Activated T-helper 1 cell treated with Interleukin-2 at 50 U/mL for 16 hours (primary cell): ENCODE measurements around the gene MOK.
"Not testable (repeated sequence)": the region's sequence is repeated elsewhere in the genome, so short reads cannot be mapped to it uniquely, and the experiment has no call there.

Source experiments
- DNase-seq: peaks from one replicate; pipeline ENCODE4 v3.0.0-alpha.2; 2020; ENCODE audit warnings: low read depth

Gene MOK

DNA sequence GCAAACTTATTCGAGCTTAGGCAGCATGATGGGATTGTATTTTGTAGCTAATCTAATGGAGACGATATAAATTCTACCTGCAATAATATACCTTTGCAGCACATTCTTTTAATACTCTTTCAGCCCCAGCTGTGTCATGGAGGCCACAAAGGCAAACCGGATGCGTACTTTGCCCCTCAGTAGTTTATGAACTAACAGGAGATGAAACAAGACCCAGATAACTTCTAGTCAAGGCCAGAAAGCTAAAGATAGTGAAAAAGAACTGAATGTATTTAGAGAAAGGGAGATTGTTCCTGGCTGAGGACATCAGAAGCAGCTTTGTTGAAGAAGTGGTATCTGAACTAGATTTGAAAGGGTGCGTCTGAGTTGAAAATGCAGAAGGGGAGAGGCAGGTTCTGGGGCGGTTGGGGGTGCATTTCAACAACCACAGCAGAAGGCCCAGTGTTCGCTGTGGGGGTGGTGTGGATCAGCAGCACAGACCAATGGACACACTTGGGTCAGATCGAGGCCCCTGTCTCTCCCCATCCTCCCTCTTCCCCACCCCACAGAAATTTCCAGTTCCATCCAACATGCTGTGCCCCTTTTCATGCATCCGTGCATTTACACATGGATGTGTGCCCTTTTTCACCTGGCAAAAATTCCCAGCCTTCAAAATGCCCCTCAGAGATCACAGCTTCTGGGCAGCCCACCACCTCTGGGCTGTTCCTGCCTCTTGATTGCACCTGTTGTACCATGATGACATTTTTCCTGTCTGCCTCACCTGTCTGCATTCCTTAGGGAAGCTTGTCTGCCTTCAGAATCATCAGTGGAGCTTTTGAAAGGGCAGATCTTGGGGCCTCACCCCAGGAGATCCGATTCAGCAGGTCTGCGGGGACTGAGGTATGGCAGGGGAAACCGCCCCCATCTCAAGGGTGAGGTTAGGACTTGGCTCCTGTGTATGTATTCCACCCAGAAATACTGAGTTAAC, 16.8 kb upstream of the MOK start:
- no peak for DNase-seq

GRCh38 chr14:102320671-102321455, 15.9 kb upstream of the MOK start:
- DNase-seq: no peak

DNA sequence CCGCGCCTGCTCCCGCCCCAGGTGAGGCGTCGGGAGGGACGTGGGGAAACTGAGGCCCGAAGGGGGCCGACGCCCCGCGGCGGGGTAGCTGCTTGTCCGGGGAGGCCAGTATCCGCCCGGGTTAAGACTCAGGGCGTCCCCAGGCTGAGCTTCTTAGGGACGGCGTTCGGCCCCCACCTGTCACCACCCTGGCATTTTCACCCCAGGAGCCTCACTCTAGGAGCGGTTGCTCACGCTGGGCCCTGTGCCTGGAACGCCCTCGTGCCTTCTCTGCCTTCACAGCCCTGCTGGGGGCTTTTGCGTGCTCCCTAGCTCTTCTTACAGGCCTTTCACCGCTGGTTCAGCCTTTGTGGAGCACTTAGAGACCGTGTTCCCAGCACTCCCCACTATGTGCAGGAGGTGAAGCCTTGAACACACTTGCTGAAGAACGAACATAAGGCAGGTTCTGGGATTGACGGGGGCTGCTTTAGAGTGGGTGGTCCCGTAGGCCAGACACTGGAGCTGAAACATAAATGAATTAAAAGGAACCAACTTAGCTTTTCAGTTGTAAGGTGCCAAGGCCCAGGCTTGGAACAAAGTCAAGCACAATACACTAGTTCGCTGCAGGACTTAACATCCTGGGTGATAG, 15.2 kb upstream of the MOK start:
- DNase-seq: peak; percentile 23

DNA sequence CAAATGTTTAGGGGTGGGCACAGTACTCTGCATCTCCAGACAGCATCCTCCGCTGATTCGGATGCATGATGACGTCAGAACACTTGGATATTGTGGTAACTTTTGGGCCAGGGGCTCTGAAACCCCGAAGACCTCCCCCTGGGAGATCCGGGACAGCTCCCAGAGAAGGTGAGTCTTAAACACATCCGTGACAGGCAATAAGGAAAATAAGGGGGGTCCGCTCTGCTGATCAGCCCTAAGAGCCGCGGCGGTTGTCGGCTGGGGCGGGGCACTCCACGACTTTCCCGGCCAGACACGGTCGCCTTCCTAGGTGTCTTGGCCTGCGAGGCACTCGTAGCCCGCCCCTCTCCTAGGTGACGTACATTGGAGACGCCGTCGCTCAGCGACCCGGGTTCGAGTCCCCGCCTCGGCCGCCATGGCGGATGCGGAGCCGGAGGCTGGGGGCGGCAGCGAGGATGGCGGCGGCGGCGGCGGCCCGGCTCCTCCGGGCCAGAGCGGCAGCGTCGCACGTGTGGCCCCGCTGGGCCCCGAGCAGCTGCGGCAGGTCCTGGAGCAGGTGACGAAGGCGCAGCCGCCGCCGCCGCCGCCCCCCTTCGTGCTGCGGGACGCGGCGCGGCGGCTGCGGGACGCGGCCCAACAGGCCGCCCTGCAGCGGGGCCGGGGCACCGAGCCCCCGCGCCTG, 14.5 kb upstream of the MOK start, which contains the start of gene ZNF839:
Gene ZNF839 (plus strand): TSS at position 396 of the 682 bp plus-strand sequence. CDS start 20 bp downstream, at position 416.
- peak; percentile 87 for DNase-seq

- no peak for DNase-seq
Observed at GRCh38 chr14:102318781-102319276, 13.9 kb upstream of the MOK start.

DNA sequence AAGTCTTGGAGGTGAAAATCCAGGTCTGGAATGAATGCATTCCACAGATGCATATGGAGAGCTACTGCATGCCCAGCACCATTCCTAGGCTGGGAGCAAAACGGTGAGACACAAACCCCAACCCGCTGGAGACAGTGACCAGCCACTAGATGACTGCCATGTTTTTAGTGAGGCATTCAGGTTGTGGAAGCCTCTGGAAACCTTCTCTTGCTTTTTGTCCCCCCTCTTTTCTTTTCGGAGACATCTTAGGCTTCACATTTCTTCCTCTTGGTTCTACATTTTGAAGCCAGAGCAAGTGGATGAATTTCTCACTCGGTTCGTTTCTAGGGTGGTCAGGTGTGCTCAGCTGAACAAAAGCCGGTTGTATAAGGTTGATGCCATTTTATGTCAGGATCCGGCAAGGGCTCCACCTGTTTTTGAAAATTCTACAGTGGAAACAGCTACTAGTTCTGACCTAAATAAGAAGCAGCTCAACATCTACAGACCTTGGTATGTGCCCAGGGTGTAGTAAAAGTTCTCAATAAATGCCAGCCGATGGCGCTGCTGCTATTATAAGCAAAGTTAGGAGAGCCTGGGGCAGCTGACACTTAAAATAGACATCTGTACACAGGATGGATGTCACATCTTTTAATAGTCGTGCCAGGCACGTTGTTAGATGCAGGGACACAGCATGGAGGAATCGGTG, 12.7 kb upstream of the MOK start:
- DNase-seq: no peak

- DNase-seq: peak; percentile 96
Observed at GRCh38 chr14:102316743-102317563, 12.0 kb upstream of the MOK start.

GRCh38 chr14:102316338-102316742, 11.4 kb upstream of the MOK start:
- no peak for DNase-seq

- no peak for DNase-seq
Observed at GRCh38 chr14:102315121-102315520, 10.2 kb upstream of the MOK start.

GRCh38 chr14:102314242-102315011, 9.5 kb upstream of the MOK start:
- DNase-seq: peak; percentile 66

DNA sequence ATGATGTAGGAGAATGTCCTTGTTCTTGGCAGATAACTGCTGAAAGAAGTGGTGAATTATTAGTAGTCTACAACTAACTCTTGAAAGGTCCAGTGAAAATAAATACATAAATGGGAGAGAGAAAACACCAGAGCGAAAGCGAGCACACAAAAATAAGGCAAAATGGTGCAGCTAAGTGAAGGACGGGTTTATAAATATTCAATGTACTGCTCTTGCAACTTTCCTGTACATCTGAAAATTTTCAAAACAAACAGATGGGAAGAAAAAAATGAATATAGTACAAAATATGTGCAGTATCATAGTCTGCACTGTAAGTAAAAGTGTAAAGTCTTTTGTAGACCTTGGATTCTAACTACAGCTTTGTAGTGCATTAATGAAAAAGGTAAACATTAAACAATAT, 1.3 kb downstream of the MOK start:
- no peak for DNase-seq

DNA sequence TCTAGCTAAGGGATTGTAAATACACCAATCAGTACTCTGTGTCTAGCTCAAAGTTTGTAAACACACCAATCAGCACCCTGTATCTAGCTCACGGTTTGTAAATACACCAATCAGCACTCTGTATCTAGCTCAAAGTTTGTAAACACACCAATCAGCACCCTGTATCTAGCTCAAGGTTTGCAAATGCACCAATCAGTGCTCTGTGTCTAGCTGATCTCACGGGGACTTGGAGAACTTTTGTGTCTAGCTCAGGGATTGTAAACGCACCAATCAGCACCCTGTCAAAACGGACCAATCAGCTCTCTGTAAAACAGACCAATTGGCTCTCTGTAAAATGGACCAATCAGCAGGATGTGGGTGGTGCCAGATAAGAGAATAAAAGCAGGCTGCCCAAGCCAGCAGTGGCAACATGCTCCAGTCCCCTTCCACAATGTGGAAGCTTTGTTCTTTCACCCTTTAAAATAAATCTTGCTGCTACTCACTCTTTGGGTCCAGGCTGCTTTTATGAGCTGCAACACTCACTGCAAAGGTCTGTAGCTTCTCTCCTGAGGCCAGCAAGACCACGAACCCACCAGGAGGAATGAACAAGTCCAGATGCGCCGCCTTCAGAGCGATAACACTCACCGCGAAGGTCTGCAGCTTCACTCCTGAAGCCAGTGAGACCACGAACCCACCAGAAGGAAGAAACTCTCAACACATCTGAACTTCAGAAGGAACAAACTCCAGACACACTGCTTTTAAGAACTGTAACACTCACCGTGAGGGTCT, 6.5 kb downstream of the MOK start:
- DNase-seq: not testable (repeated sequence)

DNA sequence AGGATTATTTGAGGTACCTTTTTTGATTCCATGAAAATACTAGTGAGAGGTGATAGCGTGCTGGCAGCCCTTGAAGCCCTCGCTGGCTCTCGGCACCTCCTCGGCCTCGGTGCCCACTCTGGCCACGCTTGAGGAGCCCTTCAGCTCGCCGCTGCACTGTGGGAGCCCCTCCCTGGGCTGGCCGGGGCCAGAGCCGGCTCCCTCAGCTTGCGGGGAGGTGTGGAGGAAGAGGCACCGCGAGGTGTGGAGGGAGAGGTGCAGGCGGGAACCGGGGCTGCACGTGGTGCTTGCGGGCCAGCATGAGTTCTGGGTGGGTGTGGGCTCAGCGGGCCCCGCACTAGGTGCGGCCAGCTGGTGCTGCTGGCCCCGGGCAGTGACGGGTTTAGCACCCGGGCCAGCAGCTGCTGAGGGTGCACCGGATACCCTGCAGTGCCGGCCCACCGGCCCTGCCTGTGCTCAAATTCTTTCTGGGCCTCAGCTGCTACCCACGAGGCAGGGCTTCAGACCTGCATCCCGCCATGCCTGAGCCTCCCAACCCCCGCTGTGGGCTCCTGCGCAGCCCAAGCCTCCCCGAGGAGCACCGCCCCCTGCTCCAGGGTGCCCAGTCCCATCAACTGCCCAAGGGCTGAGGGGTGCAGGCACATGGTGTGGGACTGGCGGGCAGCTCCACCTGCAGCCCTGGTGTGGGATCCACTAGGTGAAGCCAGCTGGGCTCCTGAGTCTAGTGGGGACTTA, 7.4 kb downstream of the MOK start:
- DNase-seq: no peak

DNA sequence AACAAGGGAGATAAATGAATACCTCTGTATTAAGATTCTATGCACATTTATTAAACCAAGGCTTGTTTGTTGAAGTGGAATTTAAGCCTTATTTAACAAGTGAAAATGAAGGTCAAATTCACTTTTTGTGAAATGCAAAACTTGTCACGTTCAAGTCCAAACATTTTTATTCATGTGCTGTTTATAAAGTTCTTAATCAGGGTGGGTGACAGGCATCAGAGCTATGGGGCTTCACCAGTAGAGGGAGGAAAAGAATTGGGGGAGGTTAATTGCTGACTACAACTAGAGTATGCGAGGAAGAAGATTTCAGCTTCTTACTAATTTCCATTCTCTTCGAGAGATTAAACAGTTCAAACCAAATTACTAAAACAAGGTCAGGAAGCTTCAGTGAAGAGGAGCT, 9.7 kb downstream of the MOK start:
- no peak for DNase-seq

DNA sequence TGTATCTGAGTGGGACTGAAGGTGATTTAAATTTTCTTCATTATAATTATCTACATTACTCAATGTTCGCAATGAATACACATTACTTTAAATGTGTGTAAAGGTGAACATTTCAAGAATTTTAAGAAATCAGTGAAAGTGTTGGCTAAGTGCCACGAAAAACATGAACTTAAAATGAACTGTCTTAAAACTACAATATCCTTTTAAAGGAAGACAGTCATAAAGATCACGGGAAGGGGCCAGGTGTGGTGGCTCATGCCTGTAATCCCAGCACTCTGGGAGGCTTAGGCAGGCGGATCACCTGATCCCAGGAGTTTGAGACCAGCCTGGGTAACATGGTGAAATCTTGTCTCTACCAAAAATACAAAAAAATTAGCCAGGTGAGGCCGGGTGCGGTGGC, 11.2 kb downstream of the MOK start:
- no peak for DNase-seq

- no peak for DNase-seq
Observed at GRCh38 chr14:102292441-102292840, 12.5 kb downstream of the MOK start.

DNA sequence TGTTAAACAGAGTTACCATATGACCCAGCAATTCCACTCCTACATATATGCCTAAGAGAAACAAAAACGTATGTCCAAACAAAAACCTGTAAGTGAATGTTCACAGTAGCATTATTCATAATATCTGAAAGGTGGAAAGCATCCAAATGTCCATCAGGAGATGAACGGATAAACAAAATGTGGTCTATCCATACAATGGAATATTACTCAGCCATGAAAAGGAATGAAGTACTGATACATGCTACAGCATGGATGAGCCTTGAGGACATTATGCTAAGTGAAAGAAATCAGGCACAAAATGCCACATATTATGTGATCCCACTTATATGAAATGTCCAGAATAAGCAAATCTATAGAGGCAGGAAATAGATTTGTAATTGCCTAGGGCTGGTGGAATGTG, 16.8 kb downstream of the MOK start:
- DNase-seq: no peak

DNA sequence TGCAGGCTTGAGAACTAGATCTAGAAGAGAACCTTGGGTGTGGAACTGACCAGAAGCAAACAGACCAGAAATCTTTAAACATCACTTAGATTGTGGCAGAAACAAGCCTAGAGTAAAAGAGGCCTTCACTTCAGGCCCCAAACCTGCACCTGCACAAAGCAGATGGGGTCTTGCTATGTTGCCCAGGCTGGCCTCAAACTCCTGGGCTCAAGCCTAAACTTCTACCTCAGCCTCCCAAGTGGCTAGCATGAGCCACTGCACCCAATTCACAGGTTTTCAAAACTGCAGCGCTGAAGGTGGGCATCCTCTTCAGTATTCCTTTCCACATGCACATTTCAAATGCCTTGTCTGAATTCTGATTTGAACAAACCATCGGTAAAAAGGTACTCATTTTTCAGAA, 19.9 kb downstream of the MOK start:
- DNase-seq: no peak
